SK-N-SH (cell line): ENCODE results near the gene CYS1. TPM values are rescaled to one million over a fixed set of nuclear protein-coding genes. Genes with fewer than 3 reads are reported as not detected.

ENCODE experiments used
- CTCF ChIA-PET: fragments of 300-600, 350-600 bp; formaldehyde crosslinking; extraction: SDS; loops from one replicate; lab custom pipeline; 2021; lab: Yijun Ruan, JAX
- POLR2A ChIA-PET: fragments of 350-600 bp; sonication (Branson Sonifier 250); formaldehyde crosslinking; extraction: SDS; loops from one replicate; lab custom pipeline; 2020; ENCODE audit warnings: antibody characterized with exemption, inconsistent platforms; lab: Yijun Ruan, JAX
- DNase-seq: peaks from one replicate; pipeline ENCODE4 v3.0.0; 2012
- H2AFZ ChIP-seq: fragments of 200-600 bp; sonication (generic); 2 replicates; pipeline ENCODE4 v1.8.1; 2016; ENCODE audit warnings: antibody characterized with exemption, mild to moderate bottlenecking, low read depth
- H3F3A ChIP-seq: fragments of 200-600 bp; sonication (generic); replicated peaks from 2 replicates; pipeline ENCODE3; 2016; ENCODE audit warnings: antibody characterized with exemption, mild to moderate bottlenecking; ENCODE audit not compliant: insufficient read depth
- H3K27ac ChIP-seq, 2 experiments: fragments of 200-500 bp in 1 of 2; fragments of 200-600 bp in 1 of 2; sonication (Bioruptor generic) in 1 of 2; sonication (generic), shearing (Covaris generic) in 1 of 2; 2 replicates each; pipeline versions ENCODE4 v1.5.1 to v1.6.1; 2014 to 2016; ENCODE audit warnings: low read depth in 2 of 2, inconsistent platforms in 1 of 2, low read length in 1 of 2, mild to moderate bottlenecking in 1 of 2, mixed read lengths in 1 of 2
- H3K27me3 ChIP-seq: fragments of 200-600 bp; sonication (generic), shearing (Covaris generic); 2 replicates; pipeline ENCODE4 v1.6.1; 2016; ENCODE audit warnings: mixed run types; ENCODE audit not compliant: insufficient read depth
- H3K36me3 ChIP-seq, 2 experiments: fragments of 200-500 bp in 1 of 2; fragments of 200-600 bp in 1 of 2; sonication (Bioruptor generic) in 1 of 2; sonication (generic) in 1 of 2; replicated peaks in 1 of 2; 2 replicates each; pipeline versions ENCODE3 to v1.5.1; 2014 to 2016; ENCODE audit warnings: low read length in 1 of 2, mild to moderate bottlenecking in 1 of 2; ENCODE audit not compliant: insufficient read depth in 2 of 2, control insufficient read depth in 1 of 2
- H3K4me1 ChIP-seq, 2 experiments: fragments of 200-500 bp in 1 of 2; fragments of 200-600 bp in 1 of 2; sonication (Bioruptor generic) in 1 of 2; sonication (generic), shearing (Covaris generic) in 1 of 2; 2 replicates each; pipeline versions ENCODE4 v1.5.1 to v1.6.1; 2014 to 2016; ENCODE audit warnings: low read depth in 1 of 2, low read length in 1 of 2, mixed run types in 1 of 2; ENCODE audit not compliant: insufficient read depth in 2 of 2, control insufficient read depth in 1 of 2
- H3K4me2 ChIP-seq: fragments of 200-600 bp; sonication (generic), shearing (Covaris generic); 2 replicates; pipeline ENCODE4 v1.6.1; 2017; ENCODE audit warnings: mixed run types
- H3K4me3 ChIP-seq, 2 experiments: fragments of 200-500 bp in 1 of 2; fragments of 200-600 bp in 1 of 2; sonication (Bioruptor generic) in 1 of 2; sonication (generic), shearing (Covaris generic) in 1 of 2; 2 replicates each; pipeline versions ENCODE4 v1.5.1 to v1.8.1; 2014 to 2016; ENCODE audit warnings: low read depth in 2 of 2, inconsistent platforms in 1 of 2, low read length in 1 of 2, mild to moderate bottlenecking in 1 of 2, mixed read lengths in 1 of 2, moderate library complexity in 1 of 2
- H3K79me2 ChIP-seq: fragments of 200-600 bp; sonication (generic); 2 replicates; pipeline ENCODE4 v1.8.1; 2017; ENCODE audit warnings: mild to moderate bottlenecking; ENCODE audit not compliant: insufficient read depth
- H3K9ac ChIP-seq: fragments of 200-600 bp; sonication (generic); 2 replicates; pipeline ENCODE4 v1.6.1; 2017; ENCODE audit warnings: mixed run types
- H3K9me2 ChIP-seq: fragments of 200-600 bp; sonication (generic); 2 replicates; pipeline ENCODE4 v1.6.1; 2017; ENCODE audit warnings: mixed run types
- H3K9me3 ChIP-seq: fragments of 200-600 bp; sonication (generic); 2 replicates; pipeline ENCODE4 v1.6.1; 2017; ENCODE audit warnings: mixed run types, mild to moderate bottlenecking, moderate library complexity
- H4K20me1 ChIP-seq: fragments of 200-600 bp; sonication (generic); 2 replicates; pipeline ENCODE4 v1.6.1; 2017; ENCODE audit warnings: mild to moderate bottlenecking, mixed run types; ENCODE audit not compliant: insufficient read depth
- CHD2 ChIP-seq: fragments of 150-350 bp; IDR thresholded peaks from 2 replicates; pipeline ENCODE4 v1.6.1; 2018; ENCODE audit warnings: low read length; ENCODE audit not compliant: partially characterized antibody
- CTCF ChIP-seq: fragments of 200-600 bp; sonication (generic); IDR thresholded peaks from 2 replicates; pipeline ENCODE4 v1.6.1; 2017; ENCODE audit warnings: antibody characterized with exemption, mild to moderate bottlenecking, moderate library complexity
- ELF1 ChIP-seq: IDR thresholded peaks from 2 replicates; pipeline ENCODE4 v1.4.0; 2012
- FOXJ3 ChIP-seq: sonication (generic); formaldehyde crosslinking; IDR thresholded peaks from 2 replicates; pipeline ENCODE4 v1.5.1; 2020; ENCODE audit warnings: mild to moderate bottlenecking, missing genetic modification reagents
- FOXM1 ChIP-seq: IDR thresholded peaks from 2 replicates; pipeline ENCODE4 v1.4.0; 2012; ENCODE audit warnings: low read depth, mild to moderate bottlenecking
- GABPA ChIP-seq: IDR thresholded peaks from 2 replicates; pipeline ENCODE4 v1.4.0; 2012; ENCODE audit warnings: low read depth, mild to moderate bottlenecking
- GATA2 ChIP-seq: sonication (generic); formaldehyde crosslinking; IDR thresholded peaks from 2 replicates; pipeline ENCODE4 v1.5.0; 2020; ENCODE audit warnings: mild to moderate bottlenecking, missing genetic modification reagents
- JUND ChIP-seq: IDR thresholded peaks from 2 replicates; pipeline ENCODE4 v1.4.0; 2012
- MXI1 ChIP-seq: IDR thresholded peaks from 2 replicates; pipeline ENCODE4 v1.6.1; 2012; ENCODE audit warnings: mild to moderate bottlenecking, low read depth, low read length, improper control_type of control experiment
- NRF1 ChIP-seq: IDR thresholded peaks from 2 replicates; pipeline ENCODE4 v1.6.1; 2012; ENCODE audit warnings: low read depth, mild to moderate bottlenecking, low read length
- PBX3 ChIP-seq: IDR thresholded peaks from 2 replicates; pipeline ENCODE4; 2012
- POLR2AphosphoS5 ChIP-seq: IDR thresholded peaks from 2 replicates; pipeline ENCODE4 v1.6.1; 2012; ENCODE audit warnings: low read depth, low read length
- RAD21 ChIP-seq: IDR thresholded peaks from 2 replicates; pipeline ENCODE4 v1.6.1; 2012; ENCODE audit warnings: mild to moderate bottlenecking, low read length
- RCOR1 ChIP-seq: fragments of 150-350 bp; IDR thresholded peaks from 2 replicates; pipeline ENCODE4 v1.6.1; 2017; ENCODE audit warnings: antibody characterized with exemption, low read length
- RXRA ChIP-seq: IDR thresholded peaks from 2 replicates; pipeline ENCODE4 v1.4.0; 2012; ENCODE audit warnings: low read depth, mild to moderate bottlenecking, borderline replicate concordance
- SIN3A ChIP-seq: IDR thresholded peaks from 2 replicates; pipeline ENCODE4 v1.6.1; 2012; ENCODE audit warnings: low read depth, mild to moderate bottlenecking, low read length, moderate library complexity, borderline replicate concordance
- SMC3 ChIP-seq: IDR thresholded peaks from 2 replicates; pipeline ENCODE4 v1.6.1; 2012; ENCODE audit warnings: low read depth, low read length, improper control_type of control experiment
- TCF12 ChIP-seq: IDR thresholded peaks from 2 replicates; pipeline ENCODE4 v1.4.0; 2012
- YY1 ChIP-seq: IDR thresholded peaks from 2 replicates; pipeline ENCODE4 v1.4.0; 2012; ENCODE audit warnings: low read depth, mild to moderate bottlenecking
- WGBS: methylation state at CpG from one replicate; pipeline ENCODE4 v1.1.6; 2017; ENCODE audit warnings: low lambda C conversion rate; 5-methylcytosine and 5-hydroxymethylcytosine counted together
- polyA plus RNA-seq, 3 experiments: library from polyadenylated mRNA; depleted of rRNA; stranded (reverse); fragments of >200 nt; gene quantifications; 2 replicates each; pipeline ENCODE4 v1.2.3, GENCODE V29; 2012
- TF ChIP-seq, protein P1 (sequence below): fragments of 150-350 bp; IDR thresholded peaks from 2 replicates; pipeline ENCODE4 v1.6.1; 2016; ENCODE audit warnings: mild to moderate bottlenecking, low read depth, low read length
- TF ChIP-seq, protein P2 (sequence below): IDR thresholded peaks from 2 replicates; pipeline ENCODE4 v1.4.0; 2012; ENCODE audit warnings: low read depth, borderline replicate concordance

The CYS1 gene
- polyA plus RNA-seq, 1 of the 3 experiments (the other 2 are of a cell fraction): 1.2 TPM

- Histone ChIP-seq H3K27ac (no peak overlapping the region), H3K9me3 (no peaks in the 10 kb centered on the region), H3K27me3 (peaks cover 21% of the 10 kb centered on the region), H3K4me1 (no peaks in the 10 kb centered on the region; a peak in 1 of 4 replicates), H3K79me2 (no peaks in the 10 kb centered on the region), H3F3A (peaks cover 6% of the 10 kb centered on the region), H3K4me3 (no peak overlapping the region), H2AFZ (no peak overlapping the region), H3K9ac (no peak overlapping the region), H3K36me3 (no peaks in the 10 kb centered on the region), H4K20me1 (no peaks in the 10 kb centered on the region), H3K4me2 (no peak overlapping the region), H3K9me2 (no peaks in the 10 kb centered on the region)
- no peak for TF ChIP-seq JUND
- no peak for TF ChIP-seq POLR2AphosphoS5
- no peak for TF ChIP-seq ELF1
- TF ChIP-seq RXRA: no peak
- no peak for TF ChIP-seq MXI1
- no peak for TF ChIP-seq PBX3
- TF ChIP-seq SMC3: no peak
- no peak for DNase-seq
- POLR2A ChIA-PET: no interaction called here
- CTCF ChIA-PET: interaction anchor here (1.0 to 36.2 kb wide), 7 partner anchors 9 to 349 kb away, joined by 3 to 946 read pairs (median 6); partner anchors contain the start of gene CYS1
- WGBS: 85% methylated on average over 11 of the region's 11 CpGs
Observed at GRCh38 chr2:10085668-10086059, 5.5 kb upstream of the CYS1 start.

DNA sequence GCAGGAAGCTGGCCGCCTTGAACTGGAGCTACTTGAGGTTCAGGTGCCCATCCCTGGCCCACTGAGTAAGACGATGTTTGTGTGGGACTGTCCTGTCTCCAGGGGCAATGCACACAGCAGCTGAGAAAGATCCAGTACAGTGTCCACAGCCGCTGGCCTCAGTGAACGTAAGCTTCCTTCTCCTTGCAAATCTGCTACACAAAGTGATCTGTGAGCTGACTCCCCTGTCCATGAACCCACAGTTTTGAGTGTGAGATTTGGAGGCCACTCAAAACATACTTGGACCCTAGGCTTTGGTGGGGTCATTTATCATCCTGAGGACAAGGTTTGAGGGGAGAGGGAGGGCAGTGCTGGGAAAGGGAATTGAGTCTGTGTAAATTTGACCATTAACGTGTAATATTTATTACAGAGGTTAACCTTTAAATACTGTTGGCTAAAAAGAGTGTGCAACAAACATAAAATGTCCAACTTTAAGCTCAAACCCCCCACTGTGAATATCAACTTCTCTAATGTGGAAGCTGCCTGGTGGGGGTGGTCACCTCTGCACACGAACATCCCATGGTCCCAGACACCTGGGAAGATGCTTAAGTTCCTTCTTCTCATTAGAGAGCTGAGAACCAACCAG lies 4.9 kb upstream of the CYS1 start:
- H3K4me2 ChIP-seq: no peak overlapping the region
- peaks cover 24% of the 10 kb centered on the region for H3K27me3 ChIP-seq
- no peaks in the 10 kb centered on the region for H4K20me1 ChIP-seq
- no peaks in the 10 kb centered on the region for H3K9me3 ChIP-seq
- H3K27ac ChIP-seq: no peak overlapping the region
- H3K4me1 ChIP-seq: no peaks in the 10 kb centered on the region; a peak in 1 of 4 replicates
- H3K9ac ChIP-seq: no peak overlapping the region
- ChIA-PET CTCF (interaction anchor here (0.8 to 36.2 kb wide), 8 partner anchors 9 to 350 kb away, joined by 3 to 946 read pairs (median 5); partner anchors contain the start of gene CYS1), POLR2A (no interaction called here)
- DNase-seq: no peak
- peaks cover 6% of the 10 kb centered on the region for H3F3A ChIP-seq
- 77% methylated on average over 5 of the region's 6 CpGs for WGBS
- no peaks in the 10 kb centered on the region for H3K36me3 ChIP-seq
- H3K9me2 ChIP-seq: no peaks in the 10 kb centered on the region
- no peak overlapping the region for H3K4me3 ChIP-seq
- H2AFZ ChIP-seq: no peak overlapping the region
- H3K79me2 ChIP-seq: no peaks in the 10 kb centered on the region
- TF ChIP-seq NRF1 (no peak), YY1 (no peak), FOXJ3 (CRISPR knock-in tag) (no peak), POLR2AphosphoS5 (no peak), CHD2 (no peak), GABPA (no peak), RAD21 (no peak), MXI1 (no peak), FOXM1 (no peak), RXRA (no peak), RCOR1 (no peak), SIN3A (no peak), GATA2 (CRISPR knock-in tag) (no peak), CTCF (no peak), ELF1 (no peak), TCF12 (no peak)
- TF ChIP-seq, protein P1, sequence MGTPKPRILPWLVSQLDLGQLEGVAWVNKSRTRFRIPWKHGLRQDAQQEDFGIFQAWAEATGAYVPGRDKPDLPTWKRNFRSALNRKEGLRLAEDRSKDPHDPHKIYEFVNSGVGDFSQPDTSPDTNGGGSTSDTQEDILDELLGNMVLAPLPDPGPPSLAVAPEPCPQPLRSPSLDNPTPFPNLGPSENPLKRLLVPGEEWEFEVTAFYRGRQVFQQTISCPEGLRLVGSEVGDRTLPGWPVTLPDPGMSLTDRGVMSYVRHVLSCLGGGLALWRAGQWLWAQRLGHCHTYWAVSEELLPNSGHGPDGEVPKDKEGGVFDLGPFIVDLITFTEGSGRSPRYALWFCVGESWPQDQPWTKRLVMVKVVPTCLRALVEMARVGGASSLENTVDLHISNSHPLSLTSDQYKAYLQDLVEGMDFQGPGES: no peak
- TF ChIP-seq, protein P2, sequence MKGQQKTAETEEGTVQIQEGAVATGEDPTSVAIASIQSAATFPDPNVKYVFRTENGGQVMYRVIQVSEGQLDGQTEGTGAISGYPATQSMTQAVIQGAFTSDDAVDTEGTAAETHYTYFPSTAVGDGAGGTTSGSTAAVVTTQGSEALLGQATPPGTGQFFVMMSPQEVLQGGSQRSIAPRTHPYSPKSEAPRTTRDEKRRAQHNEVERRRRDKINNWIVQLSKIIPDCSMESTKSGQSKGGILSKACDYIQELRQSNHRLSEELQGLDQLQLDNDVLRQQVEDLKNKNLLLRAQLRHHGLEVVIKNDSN: no peak
